Esophagus muscularis mucosa (tissue), 4 donors: ENCODE measurements around the gene FOXQ1. TPM values are rescaled to one million over a fixed set of nuclear protein-coding genes. Genes with fewer than 3 reads are reported as not detected.

Experiments
- DNase-seq: peaks from one replicate; pipeline ENCODE4 v3.0.0-alpha.2; 2017; ENCODE audit errors: extremely low spot score
- H3K27ac ChIP-seq, 4 donors: fragments of 200-600 bp; sonication (generic); replicated peaks in 1 of 4; 1 replicate in 3 of 4; 2 replicates in 1 of 4; pipeline ENCODE4 v1.5.1; 2016 to 2019; ENCODE audit warnings: mild to moderate bottlenecking in 1 of 4
- H3K27me3 ChIP-seq, 4 donors: fragments of 200-600 bp; sonication (generic); one replicate each; pipeline versions ENCODE4 v1.5.1 to v1.6.0; 2016 to 2019
- H3K36me3 ChIP-seq, 4 donors: fragments of 200-600 bp; sonication (generic); one replicate each; pipeline ENCODE4 v1.5.1; 2016 to 2019
- H3K4me1 ChIP-seq, 4 donors: fragments of 200-600 bp; sonication (generic); one replicate each; pipeline ENCODE4 v1.5.1; 2016 to 2019
- H3K4me3 ChIP-seq, 4 donors: fragments of 200-600 bp; sonication (generic); 1 replicate in 2 of 4; 2 replicates in 2 of 4; pipeline ENCODE4 v1.5.1; 2016 to 2019; ENCODE audit warnings: mild to moderate bottlenecking in 4 of 4, moderate library complexity in 1 of 4
- H3K9me3 ChIP-seq, 4 donors: fragments of 200-600 bp; sonication (generic); 1 replicate in 3 of 4; 2 replicates in 1 of 4; pipeline ENCODE4 v1.5.1; 2016 to 2019
- EP300 ChIP-seq: sonication (generic); formaldehyde crosslinking; IDR thresholded peaks from one replicate; pipeline ENCODE4 v1.6.1; 2017; ENCODE audit warnings: antibody characterized with exemption
- POLR2A ChIP-seq: fragments of 450-650 bp; IDR thresholded peaks from one replicate; pipeline ENCODE4 v1.6.1; 2017; ENCODE audit warnings: antibody characterized with exemption, moderate library complexity, mild to moderate bottlenecking, low read depth
- POLR2AphosphoS5 ChIP-seq, 2 donors: sonication (generic); formaldehyde crosslinking; IDR thresholded peaks; one replicate each; pipeline ENCODE4 v1.6.1; 2017; ENCODE audit warnings: antibody characterized with exemption in 2 of 2
- WGBS: methylation state at CpG from one replicate; pipeline ENCODE4 v1.1.5; 2018; 5-methylcytosine and 5-hydroxymethylcytosine counted together
- intact Hi-C: fragments of 100-400 bp; cut with DNase I; formaldehyde crosslinking; loops from one replicate; pipeline ENCODE4 v1.15.1; 2023
- total RNA-seq, 4 donors: library from RNA; depleted of rRNA; stranded (reverse); fragments of >200 nt; gene quantifications; one replicate each; pipeline versions ENCODE4 v1.1.0 to v1.2.1, GENCODE V29; 2016
- TF ChIP-seq, protein P1 (sequence below), 3 experiments: fragments of 200-600 bp in 2 of 3; fragments of 450-650 bp in 1 of 3; sonication (generic) in 2 of 3; IDR thresholded peaks; one replicate each; pipeline ENCODE4 v1.5.1; 2017 to 2019; ENCODE audit warnings: antibody characterized with exemption in 3 of 3, mild to moderate bottlenecking in 2 of 3, moderate library complexity in 1 of 3

FOXQ1 gene
- total RNA-seq: 1 to 10 TPM; 2.5 to 4.4 (median 2.9) TPM

DNA sequence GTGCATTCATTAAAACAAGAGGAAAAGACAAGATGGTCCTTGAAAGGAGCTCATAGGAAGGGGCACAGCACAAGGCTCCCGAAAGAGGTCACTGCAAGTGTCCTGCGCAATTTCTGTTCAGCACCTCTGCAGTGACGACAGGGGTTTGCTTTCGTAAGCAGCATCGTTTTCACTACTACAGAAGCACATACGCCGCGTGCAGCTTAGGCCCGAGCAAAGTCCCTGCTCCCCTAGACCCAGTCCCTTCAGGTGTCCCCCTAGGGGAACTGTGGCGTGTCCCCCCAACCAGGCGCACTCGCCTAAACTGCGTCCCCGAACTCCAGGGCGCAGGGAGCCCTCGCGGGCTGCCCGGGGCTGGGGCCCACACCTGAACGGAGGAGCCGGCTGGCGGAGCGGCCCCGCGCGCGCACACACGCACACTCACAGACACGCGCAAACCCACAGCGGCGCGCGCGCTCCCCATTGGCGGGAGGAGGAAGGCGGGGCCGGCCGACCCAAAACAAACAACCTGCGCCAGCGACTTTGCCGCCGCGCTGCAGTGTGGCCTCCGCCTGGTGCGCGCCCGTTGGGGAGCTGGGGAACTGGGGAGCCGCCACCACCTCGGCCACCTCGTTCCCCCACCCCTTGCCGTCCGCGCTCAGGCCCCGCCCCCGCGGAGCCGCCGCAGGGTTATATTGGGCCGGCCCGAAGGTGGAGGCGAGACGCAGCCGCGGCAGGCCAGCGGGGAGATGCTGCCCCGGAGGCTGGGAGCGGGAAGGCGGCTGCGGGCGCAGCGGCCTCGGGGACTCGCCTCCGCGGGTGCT lies at the start of gene FOXQ1:
Gene FOXQ1, plus strand, starts transcription at position 699 of the 803 bp plus-strand sequence. CDS start 607 bp downstream, outside the sequence.
- H3K27ac ChIP-seq: peak within 1 kb of the TSS; percentile 85 to 89 (median 86)
- WGBS: 6% methylated on average over 28 of the region's 75 CpGs

GRCh38 chr6:1262704-1263038 lies 49.2 kb upstream of the FOXQ1 start:
- H3K4me1 ChIP-seq: no peaks in the 10 kb centered on the region
- H3K27ac ChIP-seq: no peak overlapping the region
- H3K36me3 ChIP-seq: no peaks in the 10 kb centered on the region
- no peak for DNase-seq
- WGBS: 90% methylated on average over 6 of the region's 6 CpGs
- no peak overlapping the region for H3K4me3 ChIP-seq
- no peaks in the 10 kb centered on the region for H3K27me3 ChIP-seq
- TF ChIP-seq POLR2AphosphoS5 (IDR thresholded peaks at IDR 0.05) (no peak), EP300 (no peak), POLR2A (no peak)
- TF ChIP-seq, protein P1, sequence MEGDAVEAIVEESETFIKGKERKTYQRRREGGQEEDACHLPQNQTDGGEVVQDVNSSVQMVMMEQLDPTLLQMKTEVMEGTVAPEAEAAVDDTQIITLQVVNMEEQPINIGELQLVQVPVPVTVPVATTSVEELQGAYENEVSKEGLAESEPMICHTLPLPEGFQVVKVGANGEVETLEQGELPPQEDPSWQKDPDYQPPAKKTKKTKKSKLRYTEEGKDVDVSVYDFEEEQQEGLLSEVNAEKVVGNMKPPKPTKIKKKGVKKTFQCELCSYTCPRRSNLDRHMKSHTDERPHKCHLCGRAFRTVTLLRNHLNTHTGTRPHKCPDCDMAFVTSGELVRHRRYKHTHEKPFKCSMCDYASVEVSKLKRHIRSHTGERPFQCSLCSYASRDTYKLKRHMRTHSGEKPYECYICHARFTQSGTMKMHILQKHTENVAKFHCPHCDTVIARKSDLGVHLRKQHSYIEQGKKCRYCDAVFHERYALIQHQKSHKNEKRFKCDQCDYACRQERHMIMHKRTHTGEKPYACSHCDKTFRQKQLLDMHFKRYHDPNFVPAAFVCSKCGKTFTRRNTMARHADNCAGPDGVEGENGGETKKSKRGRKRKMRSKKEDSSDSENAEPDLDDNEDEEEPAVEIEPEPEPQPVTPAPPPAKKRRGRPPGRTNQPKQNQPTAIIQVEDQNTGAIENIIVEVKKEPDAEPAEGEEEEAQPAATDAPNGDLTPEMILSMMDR (IDR thresholded peaks at IDR 0.05): no peak
- H3K9me3 ChIP-seq: no peaks in the 10 kb centered on the region
- intact Hi-C loops: no loop called here

More for the DNA sequence above, at the start of gene FOXQ1:
- Histone ChIP-seq H3K36me3 (no peaks in the 10 kb centered on the region), H3K9me3 (no peaks in the 10 kb centered on the region), H3K4me3 (peak within 1 kb of the TSS; percentile 61 to 73 (median 64)), H3K4me1 (peaks cover 21 to 55% (median 51%) of the 10 kb centered on the region in 4 donors), H3K27me3 (peaks cover 0 to 34% (median 0%) of the 10 kb centered on the region in 4 donors)
- TF ChIP-seq, protein P1 (IDR thresholded peaks at IDR 0.05): no peak
- TF ChIP-seq POLR2A: no peak
- no peak for TF ChIP-seq EP300
- TF ChIP-seq POLR2AphosphoS5 (IDR thresholded peaks at IDR 0.05): peak; percentile 83 to 91
- DNase-seq: no peak
- intact Hi-C loops: loop anchor here (5.0 kb wide), 1 partner anchor 71 kb away; no protein-coding TSS in a partner anchor

- no peak overlapping the region for H3K27ac ChIP-seq
- H3K9me3 ChIP-seq: no peaks in the 10 kb centered on the region
- H3K4me1 ChIP-seq: no peaks in the 10 kb centered on the region
- no peak for DNase-seq
- H3K36me3 ChIP-seq: no peaks in the 10 kb centered on the region
- TF ChIP-seq POLR2AphosphoS5 (IDR thresholded peaks at IDR 0.05): no peak
- no peak for TF ChIP-seq EP300
- TF ChIP-seq POLR2A: no peak
- TF ChIP-seq, protein P1 (IDR thresholded peaks at IDR 0.05): no peak
- intact Hi-C loops: no loop called here
- 79% methylated on average over 8 of the region's 12 CpGs for WGBS
- H3K27me3 ChIP-seq: no peaks in the 10 kb centered on the region
- H3K4me3 ChIP-seq: no peak overlapping the region
Observed at GRCh38 chr6:1263039-1263849, 48.7 kb upstream of the FOXQ1 start.

DNA sequence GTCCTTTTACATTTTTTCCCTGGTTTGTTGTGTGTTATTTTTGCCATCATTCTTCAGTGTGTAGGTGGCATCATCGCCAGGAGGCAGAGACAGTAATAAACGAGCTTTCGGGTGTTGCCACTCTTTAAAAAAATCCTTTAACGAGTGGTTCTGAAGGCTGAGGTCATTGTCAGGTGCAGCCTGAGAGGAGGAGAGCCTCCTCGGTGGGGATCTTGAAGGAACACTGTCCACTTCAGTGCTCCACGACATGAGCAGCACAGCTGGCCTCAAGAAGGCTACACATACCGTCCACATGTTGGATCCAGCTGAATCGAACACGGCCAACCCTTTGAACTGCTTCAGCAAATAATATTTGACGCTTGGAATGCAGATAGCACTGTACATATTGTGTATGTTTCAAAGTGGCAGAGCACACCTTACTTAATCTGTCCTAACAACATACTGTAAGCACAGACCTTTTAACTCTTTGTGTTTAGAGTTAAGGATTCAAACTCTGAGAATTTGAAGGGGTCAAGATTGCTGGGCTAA lies 48.0 kb upstream of the FOXQ1 start:
- Histone ChIP-seq H3K27me3 (no peaks in the 10 kb centered on the region), H3K27ac (no peak overlapping the region), H3K4me1 (no peaks in the 10 kb centered on the region), H3K4me3 (no peak overlapping the region), H3K9me3 (no peaks in the 10 kb centered on the region), H3K36me3 (no peaks in the 10 kb centered on the region)
- intact Hi-C loops: no loop called here
- WGBS: 79% methylated on average over 10 of the region's 10 CpGs
- no peak for DNase-seq
- TF ChIP-seq, protein P1 (IDR thresholded peaks at IDR 0.05): no peak
- no peak for TF ChIP-seq EP300
- TF ChIP-seq POLR2AphosphoS5 (IDR thresholded peaks at IDR 0.05): no peak
- no peak for TF ChIP-seq POLR2A
